GM19238 (cell line): ENCODE measurements around the gene AGXT2.

ENCODE experiments used
- DNase-seq: peaks from one replicate; pipeline ENCODE4 v3.0.0; 2011; ENCODE audit warnings: low spot score; ENCODE audit not compliant: insufficient read length

The AGXT2 gene

GRCh38 chr5:34968258-34968657 is 79.5 kb downstream of the AGXT2 start:
- DNase-seq, result no peak

DNA sequence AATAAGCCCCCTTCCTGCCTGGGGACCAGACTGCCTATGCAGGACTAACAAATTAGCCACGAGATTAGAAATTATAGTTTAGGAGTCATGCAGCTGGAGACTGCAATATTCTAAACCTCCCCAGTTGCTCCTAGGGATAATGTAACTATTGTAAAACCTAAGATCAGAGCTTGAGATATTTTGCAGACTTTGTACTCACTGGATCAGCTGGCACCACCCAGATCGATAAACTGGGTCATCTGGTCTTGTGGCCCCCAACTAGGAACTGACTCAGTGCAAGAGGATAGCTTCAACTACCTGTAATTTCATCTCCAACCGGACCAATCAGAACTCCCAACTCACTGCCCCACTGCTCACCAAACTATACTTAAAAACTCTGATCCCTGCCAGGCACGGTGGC is 80.2 kb downstream of the AGXT2 start:
- DNase-seq, result no peak

DNA sequence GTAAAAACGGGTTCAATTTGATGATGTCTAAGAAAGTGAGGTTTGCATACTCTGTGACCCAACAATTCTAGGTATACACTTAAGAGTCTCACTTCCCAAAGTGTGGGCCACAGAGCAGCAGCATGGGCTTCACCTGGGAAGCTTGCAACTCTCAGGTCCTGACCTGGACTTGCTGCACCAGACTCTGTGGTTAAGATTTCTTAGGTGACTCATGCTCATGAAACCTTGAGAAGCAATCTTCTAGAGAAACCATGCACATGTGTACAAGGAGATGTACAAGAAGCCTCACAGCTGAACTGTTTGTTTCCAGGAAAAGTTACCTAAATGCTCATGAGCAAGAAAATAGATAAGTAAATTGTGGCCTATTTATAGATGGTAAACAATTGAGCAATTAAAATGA is 88.4 kb downstream of the AGXT2 start:
- DNase-seq, result peak; percentile 39

DNA sequence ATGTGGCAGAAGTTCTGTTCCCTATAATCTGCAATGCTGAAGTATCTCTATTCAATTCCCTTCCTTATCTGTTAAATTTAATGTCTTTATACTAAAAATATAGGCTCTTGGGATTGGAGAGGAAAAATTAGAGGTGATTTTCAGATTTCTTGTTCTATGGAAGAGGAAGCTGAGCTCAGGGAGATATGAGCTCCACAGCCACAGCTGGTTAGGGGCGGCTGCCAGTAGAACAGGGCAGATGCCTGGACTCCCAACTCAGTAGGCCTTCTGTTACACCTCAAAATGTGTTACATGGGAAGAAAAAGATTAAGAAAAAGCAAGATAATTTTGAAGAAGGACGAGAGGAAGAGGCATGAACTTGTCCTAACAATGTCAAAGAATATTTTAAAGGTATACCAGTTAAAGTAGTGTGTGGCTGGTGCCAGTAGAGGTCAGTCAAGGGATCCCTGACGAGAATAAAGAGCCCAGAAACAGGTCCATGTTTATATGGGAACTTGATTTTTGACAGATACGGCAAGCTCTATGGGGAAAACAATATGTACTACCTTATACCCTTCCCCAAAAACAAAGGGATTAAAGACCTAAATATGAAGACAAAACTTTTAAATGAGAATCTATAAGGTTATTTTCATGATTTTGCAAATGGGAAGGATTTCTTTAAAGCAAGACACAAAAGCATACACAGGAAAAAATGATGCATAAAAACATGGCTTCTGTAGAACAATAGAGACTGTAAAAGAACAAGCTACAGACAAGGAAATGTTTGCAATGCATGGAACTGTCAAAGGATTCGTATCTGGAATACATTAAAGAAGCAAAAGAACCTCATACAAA is 89.7 kb downstream of the AGXT2 start:
- DNase-seq, result no peak

GRCh38 chr5:34957321-34957720 is 90.4 kb downstream of the AGXT2 start:
- DNase-seq, result no peak
